Fibroblast of villous mesenchyme (primary cell): ENCODE results near the gene LMBRD1. TPM values are rescaled to one million over a fixed set of nuclear protein-coding genes. Genes with fewer than 3 reads are reported as not detected.
A peak's percentile ranks its signal among the peaks of the same experiment; 100 is the strongest.

Experiments
- DNase-seq: peaks from one replicate; pipeline ENCODE4 v3.0.0-alpha.2; 2010; ENCODE audit warnings: low read depth
- H3K4me3 ChIP-seq: 2 replicates; pipeline ENCODE4 v1.5.1; 2011; ENCODE audit warnings: low read depth, mild to moderate bottlenecking, low read length
- total RNA-seq: library from RNA; depleted of rRNA; stranded (reverse); fragments of >200 nt; gene quantifications from 2 replicates; pipeline ENCODE4 v1.2.3, GENCODE V29; 2012
- TF ChIP-seq, protein P1 (sequence below): IDR thresholded peaks from 2 replicates; pipeline ENCODE4 v1.5.1; 2012; ENCODE audit warnings: low read depth, mild to moderate bottlenecking, low read length; ENCODE audit not compliant: insufficient read depth

LMBRD1 gene
- total RNA-seq, 1 donor, result 28.5 TPM

DNA sequence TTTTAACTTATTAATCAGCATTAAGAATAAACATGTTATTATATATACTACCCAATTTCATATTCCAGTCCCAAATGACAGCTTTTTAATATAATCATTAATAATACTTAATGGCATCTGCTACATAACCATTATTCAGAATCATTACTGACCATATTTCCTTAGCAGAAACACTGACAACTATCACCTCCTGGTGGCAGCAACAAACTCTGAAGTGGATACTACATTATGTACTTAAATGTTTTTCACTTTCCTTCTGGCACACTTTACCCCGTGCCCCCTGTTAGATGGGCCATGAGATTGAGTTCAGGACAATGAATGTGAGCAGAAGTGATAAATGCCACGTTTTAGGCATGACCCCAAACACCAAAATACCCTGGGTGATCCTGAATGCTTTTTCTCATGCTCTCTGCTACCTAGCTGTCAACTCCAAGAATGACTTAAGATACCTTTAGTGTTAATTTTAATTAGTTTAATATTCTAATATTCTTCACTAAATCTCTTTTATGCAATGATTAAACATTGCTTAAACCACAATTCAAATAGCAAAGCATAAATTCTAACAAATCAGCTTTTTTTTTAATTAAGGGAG lies 77.1 kb downstream of the LMBRD1 start:
- DNase-seq, result peak; percentile 38
- TF ChIP-seq, protein P1, sequence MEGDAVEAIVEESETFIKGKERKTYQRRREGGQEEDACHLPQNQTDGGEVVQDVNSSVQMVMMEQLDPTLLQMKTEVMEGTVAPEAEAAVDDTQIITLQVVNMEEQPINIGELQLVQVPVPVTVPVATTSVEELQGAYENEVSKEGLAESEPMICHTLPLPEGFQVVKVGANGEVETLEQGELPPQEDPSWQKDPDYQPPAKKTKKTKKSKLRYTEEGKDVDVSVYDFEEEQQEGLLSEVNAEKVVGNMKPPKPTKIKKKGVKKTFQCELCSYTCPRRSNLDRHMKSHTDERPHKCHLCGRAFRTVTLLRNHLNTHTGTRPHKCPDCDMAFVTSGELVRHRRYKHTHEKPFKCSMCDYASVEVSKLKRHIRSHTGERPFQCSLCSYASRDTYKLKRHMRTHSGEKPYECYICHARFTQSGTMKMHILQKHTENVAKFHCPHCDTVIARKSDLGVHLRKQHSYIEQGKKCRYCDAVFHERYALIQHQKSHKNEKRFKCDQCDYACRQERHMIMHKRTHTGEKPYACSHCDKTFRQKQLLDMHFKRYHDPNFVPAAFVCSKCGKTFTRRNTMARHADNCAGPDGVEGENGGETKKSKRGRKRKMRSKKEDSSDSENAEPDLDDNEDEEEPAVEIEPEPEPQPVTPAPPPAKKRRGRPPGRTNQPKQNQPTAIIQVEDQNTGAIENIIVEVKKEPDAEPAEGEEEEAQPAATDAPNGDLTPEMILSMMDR, result peak; percentile 52
- no peak overlapping the region for H3K4me3 ChIP-seq

DNA sequence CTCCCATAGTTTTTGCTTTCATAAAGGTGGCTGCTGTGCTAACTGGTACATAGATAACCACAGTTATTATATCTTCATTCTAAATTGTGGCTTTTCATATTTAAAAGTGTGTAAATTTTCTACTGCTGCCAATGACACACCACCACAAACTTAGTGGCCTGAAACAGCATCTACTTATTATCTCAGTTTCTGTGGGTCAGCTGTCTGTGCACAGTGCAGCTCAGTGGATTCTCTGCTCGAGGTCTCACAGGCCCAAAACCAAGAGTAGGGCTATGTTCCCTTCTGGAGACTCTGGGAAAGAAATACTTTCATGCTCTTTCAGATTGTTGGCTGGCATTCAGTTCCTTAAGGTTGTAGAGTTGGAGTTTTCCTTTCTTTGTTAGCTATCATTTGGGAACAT lies 90.1 kb downstream of the LMBRD1 start:
- no peak overlapping the region for H3K4me3 ChIP-seq
- TF ChIP-seq, protein P1, result no peak
- no peak for DNase-seq

DNA sequence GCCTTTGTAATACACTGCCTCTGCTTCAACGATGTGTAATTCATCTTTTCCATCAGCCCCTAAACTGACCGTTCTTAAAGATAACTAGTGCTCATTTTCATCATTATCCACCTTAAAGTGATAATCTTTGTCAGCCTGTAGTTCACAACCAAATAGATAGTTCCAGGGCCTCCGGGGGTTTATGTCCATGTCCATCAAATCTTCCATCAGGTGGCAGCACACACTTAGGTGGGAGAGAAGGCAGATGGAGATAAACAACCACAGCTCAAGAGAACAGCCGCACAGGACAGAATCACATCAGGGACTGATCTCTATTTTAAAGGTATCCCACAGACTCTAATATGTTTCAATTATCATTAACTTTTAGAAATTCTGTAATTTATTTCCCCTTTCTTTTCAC lies 90.9 kb downstream of the LMBRD1 start:
- DNase-seq, result no peak
- TF ChIP-seq, protein P1, result no peak
- no peak overlapping the region for H3K4me3 ChIP-seq

DNA sequence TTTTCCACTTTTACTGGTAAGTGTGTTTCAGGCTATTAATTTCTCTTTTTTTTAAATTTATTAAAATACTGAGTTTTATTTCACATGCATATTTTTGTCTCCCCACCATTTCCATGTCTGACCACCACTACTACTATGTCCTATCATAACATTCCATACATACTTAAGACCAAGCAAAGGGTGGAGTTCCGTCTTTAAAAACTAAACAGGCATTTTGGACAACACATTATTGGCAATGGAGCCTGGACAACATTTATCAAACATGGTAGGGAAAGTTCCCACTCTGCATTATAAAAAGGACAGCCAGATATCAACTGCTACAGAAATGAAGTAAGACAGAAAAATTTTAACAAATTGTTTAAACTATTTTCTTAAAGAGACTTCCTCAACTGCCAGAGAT lies 91.9 kb downstream of the LMBRD1 start:
- no peak for DNase-seq

DNA sequence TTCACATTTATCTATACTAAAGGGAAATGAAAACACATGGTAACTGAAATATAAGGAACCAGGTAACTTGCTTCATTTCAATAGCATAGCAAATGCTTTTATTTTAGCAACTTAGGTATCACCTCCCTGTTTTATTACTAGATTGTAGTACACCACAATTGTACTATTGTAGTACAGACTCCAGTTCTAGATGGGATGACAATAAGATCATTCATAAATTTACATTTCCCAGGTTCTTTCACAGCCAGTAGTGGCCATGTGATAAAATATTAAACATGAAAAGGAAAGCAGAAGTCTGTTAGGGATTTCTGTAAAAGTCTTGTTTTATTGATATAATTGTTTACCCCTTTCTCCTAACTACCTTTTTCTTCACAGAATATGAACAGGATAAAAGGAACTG lies 97.2 kb downstream of the LMBRD1 start:
- TF ChIP-seq, protein P1, result no peak
- no peak for DNase-seq
- H3K4me3 ChIP-seq, result no peak overlapping the region

More for the DNA sequence above, 91.9 kb downstream of the LMBRD1 start:
- no peak overlapping the region for H3K4me3 ChIP-seq
- TF ChIP-seq, protein P1, result no peak

DNA sequence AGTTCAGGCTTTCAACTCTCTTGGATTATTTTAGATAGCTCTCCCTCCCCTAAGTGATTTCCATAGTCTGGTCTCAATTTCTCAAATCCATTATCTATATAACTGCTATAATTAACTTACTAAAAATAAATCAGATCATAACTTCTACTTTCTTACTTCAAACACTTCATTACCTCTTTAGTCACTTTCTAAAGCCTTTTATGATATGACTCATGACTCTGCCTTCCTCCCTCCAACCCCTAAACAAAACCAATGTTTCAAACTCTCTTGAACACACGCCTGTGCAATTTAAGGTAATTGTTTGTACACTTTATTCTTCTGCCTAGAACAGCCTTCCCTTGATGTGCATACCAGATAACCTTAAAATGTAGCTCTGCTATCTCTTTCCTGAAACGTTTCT lies 100.5 kb downstream of the LMBRD1 start:
- peak; percentile 21 for DNase-seq
- no peak overlapping the region for H3K4me3 ChIP-seq
- TF ChIP-seq, protein P1, result no peak

DNA sequence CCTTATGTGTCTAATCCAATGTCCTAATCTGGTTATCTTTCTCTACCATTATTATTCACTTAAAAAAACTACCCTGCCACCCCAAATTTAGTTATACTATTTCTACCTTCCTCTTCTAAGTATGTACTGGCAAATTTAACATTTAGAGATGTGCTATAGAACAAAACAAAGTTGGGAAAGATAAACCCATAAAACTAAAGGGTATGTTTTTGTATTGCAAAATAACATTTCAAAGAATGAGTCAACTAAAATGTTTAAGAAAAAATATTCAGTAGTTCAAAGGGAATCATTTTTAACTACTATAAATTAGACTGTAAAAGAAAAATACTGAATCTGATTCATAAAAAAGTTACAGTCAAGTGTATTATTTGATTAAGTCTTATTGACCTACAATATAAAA lies 103.0 kb downstream of the LMBRD1 start:
- DNase-seq, result peak; percentile 50
- H3K4me3 ChIP-seq, result no peak overlapping the region
- TF ChIP-seq, protein P1, result no peak
